ENCODE measurements around the gene INAVA. TPM values are rescaled to one million over a fixed set of nuclear protein-coding genes. Genes with fewer than 3 reads are reported as not detected.

Gene INAVA
- total and polyA plus RNA-seq, 4 donors: 0.19 to 3.1 (median 0.50) TPM

DNA sequence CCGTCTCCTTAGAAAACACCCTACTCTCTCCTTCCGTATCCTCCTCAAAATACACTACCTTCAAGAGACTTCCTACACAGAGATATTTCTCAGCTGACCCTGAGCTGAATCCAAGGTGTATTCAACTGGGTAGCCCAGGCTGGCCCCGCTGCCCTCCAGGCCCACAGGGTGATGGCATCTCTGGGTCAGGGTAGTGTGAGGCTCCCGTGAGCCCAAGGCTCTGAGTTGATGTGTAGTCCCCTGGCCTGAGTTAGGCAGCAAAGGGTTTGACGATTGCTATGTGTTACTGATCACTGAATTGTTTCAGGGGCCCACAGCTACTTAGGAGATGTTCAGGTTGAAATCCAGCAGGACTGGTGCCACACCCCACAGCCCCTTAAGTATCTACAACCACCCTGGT is 6.7 kb downstream of the INAVA start:
- no peaks in the 10 kb centered on the region for H3K36me3 ChIP-seq (ENCODE audit: control insufficient read depth in 4 of 4, insufficient read depth in 3 of 4, low read depth in 1 of 4, low read length in 3 of 4)
- WGBS: 96% methylated on average over 5 of the region's 5 CpGs
- TF ChIP-seq JUND (IDR thresholded peaks at IDR 0.05): no peak
- TF ChIP-seq EGR1 (IDR thresholded peaks at IDR 0.05; ENCODE audit: low read depth in 2 of 2): no peak
- TF ChIP-seq NR2F2 (IDR thresholded peaks at IDR 0.05): no peak
- TF ChIP-seq FOXA1 (IDR thresholded peaks at IDR 0.05): no peak
- no peak for TF ChIP-seq MAX (IDR thresholded peaks at IDR 0.05)
- TF ChIP-seq, protein P1, sequence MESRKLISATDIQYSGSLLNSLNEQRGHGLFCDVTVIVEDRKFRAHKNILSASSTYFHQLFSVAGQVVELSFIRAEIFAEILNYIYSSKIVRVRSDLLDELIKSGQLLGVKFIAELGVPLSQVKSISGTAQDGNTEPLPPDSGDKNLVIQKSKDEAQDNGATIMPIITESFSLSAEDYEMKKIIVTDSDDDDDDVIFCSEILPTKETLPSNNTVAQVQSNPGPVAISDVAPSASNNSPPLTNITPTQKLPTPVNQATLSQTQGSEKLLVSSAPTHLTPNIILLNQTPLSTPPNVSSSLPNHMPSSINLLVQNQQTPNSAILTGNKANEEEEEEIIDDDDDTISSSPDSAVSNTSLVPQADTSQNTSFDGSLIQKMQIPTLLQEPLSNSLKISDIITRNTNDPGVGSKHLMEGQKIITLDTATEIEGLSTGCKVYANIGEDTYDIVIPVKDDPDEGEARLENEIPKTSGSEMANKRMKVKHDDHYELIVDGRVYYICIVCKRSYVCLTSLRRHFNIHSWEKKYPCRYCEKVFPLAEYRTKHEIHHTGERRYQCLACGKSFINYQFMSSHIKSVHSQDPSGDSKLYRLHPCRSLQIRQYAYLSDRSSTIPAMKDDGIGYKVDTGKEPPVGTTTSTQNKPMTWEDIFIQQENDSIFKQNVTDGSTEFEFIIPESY (IDR thresholded peaks at IDR 0.05): no peak
- TF ChIP-seq REST (IDR thresholded peaks at IDR 0.05): no peak
- TF ChIP-seq SP1 (IDR thresholded peaks at IDR 0.05): no peak
- TF ChIP-seq HNF4G (IDR thresholded peaks at IDR 0.05): no peak
- TF ChIP-seq CTCF (IDR thresholded peaks at IDR 0.05; ENCODE audit: low read depth, low read length, missing input control): no peak
- TF ChIP-seq TAF1 (conservative IDR thresholded peaks at IDR 0.05): no peak
- TF ChIP-seq ATF3 (IDR thresholded peaks at IDR 0.05): no peak
- no peak for TF ChIP-seq GABPA (IDR thresholded peaks at IDR 0.05 in 1 of 2, conservative IDR thresholded peaks at IDR 0.05 in 1 of 2)
- TF ChIP-seq RAD21 (IDR thresholded peaks at IDR 0.05): no peak
- TF ChIP-seq HNF4A (conservative IDR thresholded peaks at IDR 0.05): no peak
- TF ChIP-seq RXRA (IDR thresholded peaks at IDR 0.05): no peak
- TF ChIP-seq YY1 (IDR thresholded peaks at IDR 0.05): no peak
- TF ChIP-seq FOXA2 (IDR thresholded peaks at IDR 0.05): no peak

More for the DNA sequence above, 6.7 kb downstream of the INAVA start:
- Histone ChIP-seq H3K27ac (ENCODE audit: low read depth in 1 of 2, low read length in 2 of 2) (no peak overlapping the region), H3K4me1 (ENCODE audit: control insufficient read depth in 4 of 4, insufficient read depth in 4 of 4, low read length in 3 of 4) (peaks cover 0 to 9% (median 5%) of the 10 kb centered on the region in 4 donors), H3K9ac (ENCODE audit: low read depth in 1 of 2, low read length in 2 of 2) (no peak overlapping the region), H3K9me3 (ENCODE audit: control insufficient read depth in 4 of 4, low read length in 3 of 4) (no peaks in the 10 kb centered on the region), H3K4me3 (ENCODE audit: low read depth in 1 of 3, low read length in 3 of 3) (no peak overlapping the region), H3K27me3 (ENCODE audit: control insufficient read depth in 4 of 4, insufficient read depth in 4 of 4, low read length in 3 of 4) (no peaks in the 10 kb centered on the region)
- DNase-seq (ENCODE audit: low spot score): no peak

All from liver (tissue), 9 donors.